GM10248 (cell line): Measurements from ENCODE around the gene FMN1.

Experiments used
- CTCF ChIA-PET: fragments of 300-600 bp; sonication (Branson Sonifier 250); formaldehyde crosslinking; extraction: SDS; loops from one replicate; lab custom pipeline; 2021; ENCODE audit warnings: antibody characterized with exemption; lab: Yijun Ruan, JAX
- POLR2A ChIA-PET: fragments of 350-650 bp; sonication (Branson Sonifier 250); formaldehyde crosslinking; extraction: SDS; loops from one replicate; lab custom pipeline; 2020; ENCODE audit warnings: antibody characterized with exemption; lab: Yijun Ruan, JAX
- DNase-seq: peaks from one replicate; pipeline ENCODE4 v3.0.0; 2012; ENCODE audit errors: extremely low spot score
- CTCF ChIP-seq: IDR thresholded peaks from 2 replicates; pipeline ENCODE4 v1.5.1; 2012; ENCODE audit warnings: mild to moderate bottlenecking, low read depth; ENCODE audit errors: extremely low read depth, missing control alignments, control extremely low read depth

Gene FMN1

GRCh38 chr15:33047077-33047476, 147.4 kb downstream of the FMN1 start:
- TF ChIP-seq CTCF, result no peak
- ChIA-PET CTCF (no interaction called here), POLR2A (no interaction called here)
- no peak for DNase-seq

GRCh38 chr15:33046329-33046728, 148.2 kb downstream of the FMN1 start:
- CTCF ChIA-PET, result no interaction called here
- POLR2A ChIA-PET, result no interaction called here
- DNase-seq, result no peak
- TF ChIP-seq CTCF, result no peak

- no peak for TF ChIP-seq CTCF
- CTCF ChIA-PET, result interaction anchor here (0.9 to 1.8 kb wide), 3 partner anchors 17 to 656 kb away, joined by 3 read pairs; no protein-coding TSS in a partner anchor
- DNase-seq, result no peak
- POLR2A ChIA-PET, result no interaction called here
Observed at GRCh38 chr15:33045066-33045810, 149.3 kb downstream of the FMN1 start.

- no peak for DNase-seq
- TF ChIP-seq CTCF, result no peak
- ChIA-PET CTCF (interaction anchor here (1.0 to 1.8 kb wide), 2 partner anchors 16 to 18 kb away, joined by 3 read pairs; no protein-coding TSS in a partner anchor), POLR2A (no interaction called here)
Observed at GRCh38 chr15:33044598-33044997, 149.9 kb downstream of the FMN1 start.

- ChIA-PET CTCF (no interaction called here), POLR2A (no interaction called here)
- DNase-seq, result no peak
- no peak for TF ChIP-seq CTCF
Observed at GRCh38 chr15:33043636-33044035, 150.9 kb downstream of the FMN1 start.

- TF ChIP-seq CTCF, result no peak
Observed at GRCh38 chr15:33040496-33040895, 154.0 kb downstream of the FMN1 start.

GRCh38 chr15:33034588-33034987, 159.9 kb downstream of the FMN1 start:
- ChIA-PET POLR2A (no interaction called here), CTCF (no interaction called here)
- TF ChIP-seq CTCF, result no peak

More at GRCh38 chr15:33040496-33040895, 154.0 kb downstream of the FMN1 start:
- ChIA-PET CTCF (no interaction called here), POLR2A (no interaction called here)
- no peak for DNase-seq

More at GRCh38 chr15:33034588-33034987, 159.9 kb downstream of the FMN1 start:
- DNase-seq, result no peak
